ENCODE data around the gene PTPRCAP. TPM values are rescaled to one million over a fixed set of nuclear protein-coding genes. Genes with fewer than 3 reads are reported as not detected.

The PTPRCAP gene
- polyA plus RNA-seq, 1 of the 3 experiments (the other 2 are of a cell fraction): 1.4 TPM

- no peak overlapping the region for H3K9ac ChIP-seq
- no peak for DNase-seq
- H3K9me2 ChIP-seq: no peaks in the 10 kb centered on the region
- H3F3A ChIP-seq (replicated peaks; ENCODE audit: insufficient read depth): no peaks in the 10 kb centered on the region
- H4K20me1 ChIP-seq (ENCODE audit: insufficient read depth): no peaks in the 10 kb centered on the region
- no peaks in the 10 kb centered on the region for H3K9me3 ChIP-seq
- TF ChIP-seq SMC3 (IDR thresholded peaks at IDR 0.05; ENCODE audit: low read depth, low read length) (no peak), ELF1 (IDR thresholded peaks at IDR 0.05) (no peak), CHD2 (IDR thresholded peaks at IDR 0.05; ENCODE audit: low read length, partially characterized antibody) (no peak), TAF1 (IDR thresholded peaks at IDR 0.05; ENCODE audit: borderline replicate concordance, low read depth, low read length) (no peak), FOSL2 (IDR thresholded peaks at IDR 0.05; ENCODE audit: borderline replicate concordance, low read depth) (no peak), EP300 (IDR thresholded peaks at IDR 0.05; ENCODE audit: borderline replicate concordance in 1 of 2, low read depth in 1 of 2, low read length in 1 of 2) (no peak), REST (IDR thresholded peaks at IDR 0.05; ENCODE audit: low read depth, low read length) (no peak), JUND (IDR thresholded peaks at IDR 0.05) (no peak), USF2 (IDR thresholded peaks at IDR 0.05; ENCODE audit: borderline replicate concordance, low read depth, low read length) (no peak), RXRA (IDR thresholded peaks at IDR 0.05; ENCODE audit: borderline replicate concordance, low read depth) (no peak), GABPA (IDR thresholded peaks at IDR 0.05; ENCODE audit: low read depth) (no peak), MEF2A (IDR thresholded peaks at IDR 0.05; ENCODE audit: borderline replicate concordance, low read depth) (no peak), USF1 (IDR thresholded peaks at IDR 0.05; ENCODE audit: borderline replicate concordance, low read depth) (no peak), RCOR1 (IDR thresholded peaks at IDR 0.05; ENCODE audit: low read length) (no peak), FOXM1 (IDR thresholded peaks at IDR 0.05; ENCODE audit: low read depth) (no peak), FOXJ3 (CRISPR knock-in tag; IDR thresholded peaks at IDR 0.05) (no peak)
- TF ChIP-seq, protein P1, sequence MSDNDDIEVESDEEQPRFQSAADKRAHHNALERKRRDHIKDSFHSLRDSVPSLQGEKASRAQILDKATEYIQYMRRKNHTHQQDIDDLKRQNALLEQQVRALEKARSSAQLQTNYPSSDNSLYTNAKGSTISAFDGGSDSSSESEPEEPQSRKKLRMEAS (IDR thresholded peaks at IDR 0.05; ENCODE audit: low read depth): no peak
- TF ChIP-seq, protein P2, sequence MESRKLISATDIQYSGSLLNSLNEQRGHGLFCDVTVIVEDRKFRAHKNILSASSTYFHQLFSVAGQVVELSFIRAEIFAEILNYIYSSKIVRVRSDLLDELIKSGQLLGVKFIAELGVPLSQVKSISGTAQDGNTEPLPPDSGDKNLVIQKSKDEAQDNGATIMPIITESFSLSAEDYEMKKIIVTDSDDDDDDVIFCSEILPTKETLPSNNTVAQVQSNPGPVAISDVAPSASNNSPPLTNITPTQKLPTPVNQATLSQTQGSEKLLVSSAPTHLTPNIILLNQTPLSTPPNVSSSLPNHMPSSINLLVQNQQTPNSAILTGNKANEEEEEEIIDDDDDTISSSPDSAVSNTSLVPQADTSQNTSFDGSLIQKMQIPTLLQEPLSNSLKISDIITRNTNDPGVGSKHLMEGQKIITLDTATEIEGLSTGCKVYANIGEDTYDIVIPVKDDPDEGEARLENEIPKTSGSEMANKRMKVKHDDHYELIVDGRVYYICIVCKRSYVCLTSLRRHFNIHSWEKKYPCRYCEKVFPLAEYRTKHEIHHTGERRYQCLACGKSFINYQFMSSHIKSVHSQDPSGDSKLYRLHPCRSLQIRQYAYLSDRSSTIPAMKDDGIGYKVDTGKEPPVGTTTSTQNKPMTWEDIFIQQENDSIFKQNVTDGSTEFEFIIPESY (IDR thresholded peaks at IDR 0.05; ENCODE audit: borderline replicate concordance, low read depth): no peak
- WGBS (ENCODE audit: low lambda C conversion rate): 82% methylated on average over 13 of the region's 18 CpGs
- CTCF ChIA-PET: interaction anchor here (0.9 kb wide), 1 partner anchor 14 kb away, joined by 3 read pairs; no protein-coding TSS in a partner anchor
- H3K79me2 ChIP-seq (ENCODE audit: insufficient read depth): no peaks in the 10 kb centered on the region
- POLR2A ChIA-PET: no interaction called here
- H3K27me3 ChIP-seq (ENCODE audit: insufficient read depth): no peaks in the 10 kb centered on the region
- no peak overlapping the region for H3K4me2 ChIP-seq
- H3K4me3 ChIP-seq (ENCODE audit: low read depth in 2 of 2, low read length in 1 of 2): no peak overlapping the region
- peaks cover 4% of the 10 kb centered on the region in 2 experiments; a peak in 2 of 4 replicates for H3K4me1 ChIP-seq (ENCODE audit: control insufficient read depth in 1 of 2, insufficient read depth in 2 of 2, low read depth in 1 of 2, low read length in 1 of 2)
- H3K27ac ChIP-seq (ENCODE audit: low read depth in 2 of 2, low read length in 1 of 2): no peak overlapping the region
- H2AFZ ChIP-seq (ENCODE audit: low read depth): no peak overlapping the region
- no peaks in the 10 kb centered on the region for H3K36me3 ChIP-seq (replicated peaks in 1 of 2; ENCODE audit: control insufficient read depth in 1 of 2, insufficient read depth in 2 of 2, low read length in 1 of 2)
Measured at GRCh38 chr11:67406420-67406968, 31.0 kb downstream of the PTPRCAP start.
